IPS-15b (cell line): ENCODE results near the gene NMT1.

Experiments
- H3K27me3 ChIP-seq: one replicate; pipeline ENCODE4 v1.6.1; 2013; ENCODE audit warnings: low read length; ENCODE audit not compliant: control insufficient read depth, insufficient read depth
- H3K36me3 ChIP-seq: one replicate; pipeline ENCODE4 v1.6.1; 2013; ENCODE audit warnings: low read length; ENCODE audit not compliant: control insufficient read depth, insufficient read depth
- H3K4me1 ChIP-seq: one replicate; pipeline ENCODE4 v1.6.1; 2013; ENCODE audit warnings: mild to moderate bottlenecking, low read length; ENCODE audit not compliant: control insufficient read depth, insufficient read depth
- H3K4me3 ChIP-seq: one replicate; pipeline ENCODE4 v1.5.1; 2013; ENCODE audit warnings: low read depth, low read length
- H3K9ac ChIP-seq: one replicate; pipeline ENCODE4 v1.6.1; 2013; ENCODE audit warnings: low read depth, mild to moderate bottlenecking, low read length
- H3K9me3 ChIP-seq: one replicate; pipeline ENCODE4 v1.6.1; 2013; ENCODE audit warnings: mild to moderate bottlenecking, low read length; ENCODE audit not compliant: control insufficient read depth, insufficient read depth

NMT1 gene

GRCh38 chr17:45102856-45103255 lies 41.7 kb downstream of the NMT1 start:
- Histone ChIP-seq H3K4me1 (no peaks in the 10 kb centered on the region), H3K9me3 (no peaks in the 10 kb centered on the region), H3K4me3 (no peak overlapping the region), H3K9ac (no peak overlapping the region), H3K27me3 (no peaks in the 10 kb centered on the region), H3K36me3 (peaks cover 70% of the 10 kb centered on the region)

- Histone ChIP-seq H3K36me3 (peaks cover 65% of the 10 kb centered on the region), H3K4me3 (no peak overlapping the region), H3K27me3 (no peaks in the 10 kb centered on the region), H3K9me3 (no peaks in the 10 kb centered on the region), H3K4me1 (no peaks in the 10 kb centered on the region), H3K9ac (no peak overlapping the region)
These were observed 42.2 kb downstream of the NMT1 start for GRCh38 chr17:45103269-45103795.

GRCh38 chr17:45104029-45104428 lies 42.9 kb downstream of the NMT1 start:
- H3K4me3 ChIP-seq = no peak overlapping the region
- H3K27me3 ChIP-seq = no peaks in the 10 kb centered on the region
- H3K9ac ChIP-seq = no peak overlapping the region
- H3K9me3 ChIP-seq = no peaks in the 10 kb centered on the region
- H3K4me1 ChIP-seq = no peaks in the 10 kb centered on the region
- peaks cover 65% of the 10 kb centered on the region for H3K36me3 ChIP-seq

GRCh38 chr17:45104497-45104896 lies 43.4 kb downstream of the NMT1 start:
- no peak overlapping the region for H3K4me3 ChIP-seq
- no peaks in the 10 kb centered on the region for H3K4me1 ChIP-seq
- H3K36me3 ChIP-seq = peaks cover 64% of the 10 kb centered on the region
- H3K27me3 ChIP-seq = no peaks in the 10 kb centered on the region
- H3K9me3 ChIP-seq = no peaks in the 10 kb centered on the region
- H3K9ac ChIP-seq = no peak overlapping the region

GRCh38 chr17:45104907-45105624 lies 43.9 kb downstream of the NMT1 start:
- H3K36me3 ChIP-seq = peaks cover 59% of the 10 kb centered on the region
- no peaks in the 10 kb centered on the region for H3K4me1 ChIP-seq

GRCh38 chr17:45106096-45106495 lies 45.0 kb downstream of the NMT1 start:
- H3K9me3 ChIP-seq = no peaks in the 10 kb centered on the region
- H3K4me1 ChIP-seq = no peaks in the 10 kb centered on the region
- H3K9ac ChIP-seq = no peak overlapping the region
- H3K27me3 ChIP-seq = no peaks in the 10 kb centered on the region
- no peak overlapping the region for H3K4me3 ChIP-seq
- H3K36me3 ChIP-seq = peaks cover 60% of the 10 kb centered on the region

More at GRCh38 chr17:45104907-45105624, 43.9 kb downstream of the NMT1 start:
- Histone ChIP-seq H3K4me3 (no peak overlapping the region), H3K9me3 (no peaks in the 10 kb centered on the region), H3K9ac (no peak overlapping the region), H3K27me3 (no peaks in the 10 kb centered on the region)

- Histone ChIP-seq H3K9ac (no peak overlapping the region), H3K36me3 (peaks cover 60% of the 10 kb centered on the region)
These were observed 45.5 kb downstream of the NMT1 start for GRCh38 chr17:45106582-45106981.

GRCh38 chr17:45107293-45108010 lies 46.3 kb downstream of the NMT1 start:
- no peak overlapping the region for H3K9ac ChIP-seq
- H3K9me3 ChIP-seq = no peaks in the 10 kb centered on the region
- H3K36me3 ChIP-seq = peaks cover 56% of the 10 kb centered on the region
- H3K27me3 ChIP-seq = no peaks in the 10 kb centered on the region
- no peak overlapping the region for H3K4me3 ChIP-seq
- H3K4me1 ChIP-seq = no peaks in the 10 kb centered on the region

More at GRCh38 chr17:45106582-45106981, 45.5 kb downstream of the NMT1 start:
- Histone ChIP-seq H3K27me3 (no peaks in the 10 kb centered on the region), H3K4me1 (no peaks in the 10 kb centered on the region), H3K4me3 (no peak overlapping the region), H3K9me3 (no peaks in the 10 kb centered on the region)

- Histone ChIP-seq H3K9me3 (no peaks in the 10 kb centered on the region), H3K4me1 (no peaks in the 10 kb centered on the region), H3K9ac (no peak overlapping the region), H3K4me3 (no peak overlapping the region), H3K27me3 (no peaks in the 10 kb centered on the region), H3K36me3 (peaks cover 50% of the 10 kb centered on the region)
These were observed 46.9 kb downstream of the NMT1 start for GRCh38 chr17:45108051-45108450.

- Histone ChIP-seq H3K4me3 (no peak overlapping the region), H3K9me3 (no peaks in the 10 kb centered on the region), H3K4me1 (no peaks in the 10 kb centered on the region), H3K9ac (no peak overlapping the region), H3K27me3 (no peaks in the 10 kb centered on the region), H3K36me3 (peaks cover 42% of the 10 kb centered on the region)
These were observed 47.7 kb downstream of the NMT1 start for GRCh38 chr17:45108595-45109521.
